ENCODE results near the gene SP7. TPM values are rescaled to one million over a fixed set of nuclear protein-coding genes. Genes with fewer than 3 reads are reported as not detected.
"Not testable (repeated sequence)": the region's sequence is repeated elsewhere in the genome, so short reads cannot be mapped to it uniquely, and the experiment has no call there.

SP7 gene
- polyA plus RNA-seq (2012; ENCODE audit: missing spikeins): not detected

DNA sequence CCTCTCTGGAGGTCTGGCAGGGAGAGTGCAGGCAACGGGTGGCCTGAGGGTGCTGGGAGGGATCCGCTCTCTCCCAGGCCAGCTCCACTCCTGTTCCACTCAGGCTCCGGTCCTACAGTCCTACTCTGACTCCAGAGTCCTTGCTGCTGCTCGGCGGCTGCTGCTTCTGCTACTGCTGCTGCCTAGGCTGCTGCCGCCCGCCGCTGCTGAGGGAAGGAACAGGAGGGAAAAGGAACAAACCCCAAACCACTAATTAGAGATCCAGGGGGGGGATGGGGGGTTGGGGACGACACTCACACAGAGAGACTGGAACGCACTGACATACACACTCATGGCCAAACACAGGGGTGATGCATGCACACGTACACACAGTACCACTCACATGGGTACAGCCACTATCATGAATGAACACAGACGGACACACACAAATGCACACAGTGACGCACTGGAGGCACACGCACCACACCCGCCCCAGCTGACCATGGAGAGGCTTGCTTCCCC, at the start of gene SP7:
SP7 (minus strand) TSS at position 174 of the 501 bp plus-strand sequence. CDS start 708 bp downstream, outside the sequence.
- DNase-seq (ENCODE audit: insufficient read length) (no peak), FAIRE-seq (no peak)
- TF ChIP-seq POLR2A (IDR thresholded peaks at IDR 0.05; ENCODE audit: low read depth, low read length): no peak
- no peak for TF ChIP-seq TAF1 (IDR thresholded peaks at IDR 0.05; ENCODE audit: borderline replicate concordance, low read depth, low read length)
- TF ChIP-seq POLR2AphosphoS5 (IDR thresholded peaks at IDR 0.05; ENCODE audit: low read depth, low read length): no peak

DNA sequence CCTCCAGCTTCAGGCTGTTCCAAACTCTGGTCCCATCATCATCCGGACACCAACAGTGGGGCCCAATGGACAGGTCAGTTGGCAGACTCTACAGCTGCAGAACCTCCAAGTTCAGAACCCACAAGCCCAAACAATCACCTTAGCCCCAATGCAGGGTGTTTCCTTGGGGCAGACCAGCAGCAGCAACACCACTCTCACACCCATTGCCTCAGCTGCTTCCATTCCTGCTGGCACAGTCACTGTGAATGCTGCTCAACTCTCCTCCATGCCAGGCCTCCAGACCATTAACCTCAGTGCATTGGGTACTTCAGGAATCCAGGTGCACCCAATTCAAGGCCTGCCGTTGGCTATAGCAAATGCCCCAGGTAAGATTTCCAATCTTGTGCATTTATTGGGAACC, 47.1 kb upstream of the SP7 start:
- TF ChIP-seq POLR2AphosphoS5 (IDR thresholded peaks at IDR 0.05; ENCODE audit: low read depth, low read length): no peak
- TF ChIP-seq POLR2A (IDR thresholded peaks at IDR 0.05; ENCODE audit: low read depth, low read length): no peak
- no peak for TF ChIP-seq TAF1 (IDR thresholded peaks at IDR 0.05; ENCODE audit: borderline replicate concordance, low read depth, low read length)
- no peak for FAIRE-seq
- DNase-seq (ENCODE audit: insufficient read length): no peak

DNA sequence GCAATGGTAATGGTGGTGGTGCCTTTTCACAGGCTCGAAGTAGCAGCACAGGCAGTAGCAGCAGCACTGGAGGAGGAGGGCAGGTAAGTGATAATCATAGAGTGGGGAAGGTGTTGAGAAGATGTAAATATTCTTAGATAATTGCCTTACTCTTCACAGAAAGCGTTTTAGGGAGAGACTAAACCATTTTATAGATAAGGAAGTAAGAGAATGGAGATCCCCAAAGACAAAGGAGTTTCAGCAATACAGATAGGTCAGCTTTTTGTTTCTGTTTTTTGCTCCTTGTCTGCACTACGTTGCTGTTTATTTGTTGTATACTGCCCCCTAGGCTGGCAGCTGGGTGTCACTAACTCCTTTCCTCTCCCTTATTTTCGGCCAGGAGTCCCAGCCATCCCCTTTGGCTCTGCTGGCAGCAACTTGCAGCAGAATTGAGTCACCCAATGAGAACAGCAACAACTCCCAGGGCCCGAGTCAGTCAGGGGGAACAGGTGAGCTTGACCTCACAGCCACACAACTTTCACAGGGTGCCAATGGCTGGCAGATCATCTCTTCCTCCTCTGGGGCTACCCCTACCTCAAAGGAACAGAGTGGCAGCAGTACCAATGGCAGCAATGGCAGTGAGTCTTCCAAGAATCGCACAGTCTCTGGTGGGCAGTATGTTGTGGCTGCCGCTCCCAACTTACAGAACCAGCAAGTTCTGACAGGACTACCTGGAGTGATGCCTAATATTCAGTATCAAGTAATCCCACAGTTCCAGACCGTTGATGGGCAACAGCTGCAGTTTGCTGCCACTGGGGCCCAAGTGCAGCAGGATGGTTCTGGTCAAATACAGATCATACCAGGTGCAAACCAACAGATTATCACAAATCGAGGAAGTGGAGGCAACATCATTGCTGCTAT, 45.8 kb upstream of the SP7 start:
- DNase-seq (ENCODE audit: insufficient read length) (no peak), FAIRE-seq (no peak)
- TF ChIP-seq POLR2AphosphoS5 (IDR thresholded peaks at IDR 0.05; ENCODE audit: low read depth, low read length) (no peak), POLR2A (IDR thresholded peaks at IDR 0.05; ENCODE audit: low read depth, low read length) (no peak), TAF1 (IDR thresholded peaks at IDR 0.05; ENCODE audit: borderline replicate concordance, low read depth, low read length) (no peak)

DNA sequence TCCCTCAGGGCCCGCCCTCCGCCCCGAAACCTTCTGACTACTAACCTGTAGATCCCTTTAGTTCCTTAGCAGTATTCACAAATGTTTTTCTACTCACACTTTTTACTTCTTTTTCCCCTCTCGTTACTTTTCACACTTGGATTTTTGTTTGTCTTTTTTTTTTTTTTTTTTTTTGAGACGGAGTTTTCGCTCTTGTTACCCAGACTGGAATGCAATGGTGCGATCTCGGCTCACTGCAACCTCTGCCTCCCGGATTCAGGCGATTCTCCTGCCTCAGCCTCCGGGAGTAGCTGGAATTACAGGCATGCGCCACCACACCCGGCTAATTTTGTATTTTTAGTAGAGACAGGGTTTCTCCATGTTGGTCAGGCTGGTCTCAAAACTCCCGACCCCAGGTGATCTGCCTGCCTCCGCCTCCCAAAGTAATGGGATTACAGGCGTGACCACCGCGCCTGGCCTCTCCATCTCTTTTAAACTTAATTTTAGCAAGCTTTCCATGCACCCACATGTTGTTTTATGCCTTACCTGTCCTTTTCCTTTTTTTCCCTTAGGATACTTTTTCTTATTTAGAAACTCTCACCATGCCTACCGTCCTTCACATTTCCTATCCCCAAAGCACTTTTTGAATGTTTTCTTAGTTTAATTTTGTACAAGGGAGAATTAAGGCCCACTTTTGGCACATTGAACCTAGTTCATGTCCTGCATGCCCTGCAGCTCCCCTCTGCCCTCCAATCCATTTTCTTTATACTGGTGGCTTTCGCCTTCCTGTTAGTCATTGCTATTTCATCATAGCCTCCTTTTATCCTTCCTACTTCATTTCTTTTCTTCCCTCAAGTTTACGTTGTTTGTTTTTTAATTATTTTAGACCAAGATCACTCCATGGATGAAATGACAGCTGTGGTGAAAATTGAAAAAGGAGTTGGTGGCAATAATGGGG, 44.9 kb upstream of the SP7 start:
- no peak for DNase-seq (ENCODE audit: insufficient read length)
- FAIRE-seq: no peak
- TF ChIP-seq TAF1 (IDR thresholded peaks at IDR 0.05; ENCODE audit: borderline replicate concordance, low read depth, low read length): no peak
- TF ChIP-seq POLR2AphosphoS5 (IDR thresholded peaks at IDR 0.05; ENCODE audit: low read depth, low read length): no peak
- TF ChIP-seq POLR2A (IDR thresholded peaks at IDR 0.05; ENCODE audit: low read depth, low read length): no peak

DNA sequence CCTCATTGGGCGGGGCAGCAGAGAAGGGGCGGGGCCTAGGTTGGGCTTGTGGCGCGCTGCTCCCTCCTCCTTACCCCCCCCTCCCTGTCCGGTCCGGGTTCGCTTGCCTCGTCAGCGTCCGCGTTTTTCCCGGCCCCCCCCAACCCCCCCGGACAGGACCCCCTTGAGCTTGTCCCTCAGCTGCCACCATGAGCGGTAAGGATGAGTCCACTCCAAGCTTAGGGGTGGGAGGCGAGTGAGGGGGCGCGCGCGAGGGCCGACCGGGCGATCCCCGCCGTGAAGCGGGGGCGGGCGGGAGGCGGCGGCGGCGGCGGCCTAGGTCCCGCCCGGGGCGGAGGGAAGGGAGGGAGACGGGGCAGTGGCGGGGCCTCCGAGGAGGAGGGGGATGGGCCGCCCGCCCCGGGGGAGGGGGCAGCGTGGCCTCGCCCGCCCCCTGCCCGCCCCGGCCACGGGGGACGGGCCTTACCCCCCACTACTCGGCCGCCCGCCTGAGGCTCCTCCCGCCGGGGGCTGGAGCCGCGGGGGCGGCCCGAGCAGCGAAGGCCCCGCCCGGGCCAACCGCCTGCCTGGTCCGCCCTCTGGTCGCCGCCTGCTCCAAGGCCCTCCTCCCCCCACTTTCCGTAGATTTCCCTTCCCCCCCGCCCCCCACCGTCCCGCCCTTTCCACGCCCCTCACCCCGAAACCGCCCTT, 44.1 kb upstream of the SP7 start, which contains the start of gene SP1:
SP1 (plus strand) TSS at position 73 of the 690 bp plus-strand sequence; CDS start at position 189, 116 bp downstream.
- peak; percentile 9 for FAIRE-seq
- peak; percentile 71 for DNase-seq (ENCODE audit: insufficient read length)
- TF ChIP-seq TAF1 (IDR thresholded peaks at IDR 0.05; ENCODE audit: borderline replicate concordance, low read depth, low read length): peak; percentile 35; the same call in 1 of the 2 replicates
- TF ChIP-seq POLR2A (IDR thresholded peaks at IDR 0.05; ENCODE audit: low read depth, low read length): peak; percentile 27; the same call in 1 of the 2 replicates
- no peak for TF ChIP-seq POLR2AphosphoS5 (IDR thresholded peaks at IDR 0.05; ENCODE audit: low read depth, low read length)

DNA sequence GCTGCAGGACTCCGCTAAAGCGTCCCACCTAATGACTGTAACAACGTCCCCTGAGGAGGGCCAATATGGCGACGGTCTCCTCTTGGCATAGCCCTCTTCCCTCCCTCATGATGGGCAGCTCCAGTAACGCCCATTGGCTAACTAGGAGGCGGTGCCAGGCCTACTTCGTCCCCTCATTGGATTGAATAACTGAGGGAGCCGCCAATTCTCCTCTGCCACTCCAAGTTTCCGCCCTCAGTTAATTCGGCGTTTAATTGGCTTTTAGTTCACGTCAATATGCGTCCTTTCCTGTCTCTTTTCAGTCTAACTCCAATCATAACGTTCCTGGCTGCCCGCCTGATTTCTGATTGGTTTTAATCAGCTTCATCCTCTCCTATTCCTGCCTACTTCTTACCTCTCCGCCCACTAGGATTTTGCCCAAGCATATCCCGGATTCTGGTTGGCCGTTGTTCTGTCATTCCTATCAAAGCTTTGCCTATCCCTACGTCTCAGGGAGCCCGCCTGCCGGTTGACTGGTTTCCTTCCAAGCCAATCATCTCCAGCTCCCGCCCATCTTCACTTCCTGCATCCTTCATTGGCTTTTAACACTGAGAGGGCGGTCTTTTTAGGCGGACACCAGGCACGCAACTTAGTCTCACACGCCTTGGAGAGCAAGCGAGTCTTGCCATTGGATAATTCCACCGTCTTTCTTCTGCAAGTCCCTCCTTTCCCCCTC, 43.4 kb upstream of the SP7 start:
- DNase-seq (ENCODE audit: insufficient read length) (peak; percentile 73), FAIRE-seq (peak; percentile 97)
- peak; percentile 98 for TF ChIP-seq POLR2AphosphoS5 (IDR thresholded peaks at IDR 0.05; ENCODE audit: low read depth, low read length)
- 0 out of 2 replicates have a peak, but pooled peaks have one; percentile 64 for TF ChIP-seq TAF1 (IDR thresholded peaks at IDR 0.05; ENCODE audit: borderline replicate concordance, low read depth, low read length)
- peak; percentile 97 for TF ChIP-seq POLR2A (IDR thresholded peaks at IDR 0.05; ENCODE audit: low read depth, low read length)

DNA sequence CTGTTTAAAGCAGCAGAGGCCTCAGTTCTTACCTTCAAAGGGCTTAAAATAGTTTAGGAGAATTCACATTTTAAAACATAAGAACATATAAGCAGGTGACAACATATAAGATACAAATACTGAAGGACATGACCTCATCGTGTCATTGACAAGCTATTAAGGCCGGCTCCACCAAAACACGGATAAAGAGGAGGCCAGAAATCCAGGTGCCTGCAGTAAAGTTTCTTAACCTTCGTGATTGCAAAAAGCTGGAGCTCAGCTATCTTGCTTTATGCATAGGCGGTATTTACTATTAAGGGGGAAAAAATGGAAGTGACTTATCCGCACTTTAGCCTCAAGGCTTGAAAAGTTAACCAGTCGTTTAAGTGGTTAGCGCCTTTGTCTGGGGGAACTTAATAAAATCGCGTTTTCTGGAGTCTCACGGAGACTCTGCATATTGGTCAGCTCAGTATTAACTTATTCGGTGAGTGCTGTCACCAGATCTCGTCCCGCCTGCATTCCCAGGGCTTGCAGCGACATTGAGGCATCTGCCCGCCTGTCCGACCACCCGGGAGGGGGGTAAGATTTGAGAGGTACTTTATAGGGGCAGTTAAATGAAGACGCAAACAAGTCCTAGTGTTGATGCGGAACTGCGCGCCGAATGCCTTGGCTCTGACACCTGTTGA, 42.7 kb upstream of the SP7 start:
- DNase-seq (ENCODE audit: insufficient read length) (no peak), FAIRE-seq (no peak)
- TF ChIP-seq TAF1 (IDR thresholded peaks at IDR 0.05; ENCODE audit: borderline replicate concordance, low read depth, low read length): no peak; the same call in 1 of the 2 replicates
- TF ChIP-seq POLR2A (IDR thresholded peaks at IDR 0.05; ENCODE audit: low read depth, low read length): no peak
- TF ChIP-seq POLR2AphosphoS5 (IDR thresholded peaks at IDR 0.05; ENCODE audit: low read depth, low read length): no peak

DNA sequence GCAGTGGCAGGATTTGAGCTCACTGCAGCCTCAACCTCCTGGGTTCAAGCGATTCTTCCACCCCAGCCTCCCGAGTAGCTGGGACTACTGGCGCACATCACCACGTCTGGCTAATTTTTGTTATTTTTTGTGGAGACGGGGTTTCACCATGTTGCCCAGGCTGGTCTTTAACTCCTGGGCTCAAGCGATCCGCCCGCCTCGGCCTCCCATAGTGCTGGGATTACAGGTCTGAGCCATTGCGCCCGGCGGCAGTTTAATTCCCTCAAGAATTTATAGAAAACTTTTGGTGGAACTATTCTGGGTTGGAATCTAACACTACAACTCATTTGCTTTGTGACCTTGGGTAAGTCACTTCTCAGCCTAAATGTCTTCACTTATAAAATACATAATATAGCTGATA, 42.1 kb upstream of the SP7 start:
- no peak for TF ChIP-seq TAF1 (IDR thresholded peaks at IDR 0.05; ENCODE audit: borderline replicate concordance, low read depth, low read length)
- TF ChIP-seq POLR2A (IDR thresholded peaks at IDR 0.05; ENCODE audit: low read depth, low read length): no peak
- no peak for TF ChIP-seq POLR2AphosphoS5 (IDR thresholded peaks at IDR 0.05; ENCODE audit: low read depth, low read length)
- FAIRE-seq: no peak

DNA sequence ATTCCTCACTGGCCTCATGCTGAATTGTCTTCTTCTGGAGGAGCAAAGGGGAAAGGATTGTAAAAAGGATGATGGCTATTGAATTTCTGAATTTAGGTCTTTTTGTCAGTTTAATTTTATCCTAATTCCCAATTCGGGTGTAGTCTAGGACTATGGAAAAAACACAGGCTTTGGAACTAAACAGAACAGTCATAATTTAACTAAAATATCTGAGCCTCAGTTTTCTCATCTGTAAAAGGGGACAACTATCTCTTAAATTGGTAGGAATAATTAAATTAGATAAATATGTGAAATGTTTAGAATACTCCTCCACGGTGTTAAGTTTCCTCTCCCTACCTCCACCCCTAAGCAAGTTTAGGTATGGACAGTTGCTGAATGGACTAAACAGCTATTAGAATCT, 40.6 kb upstream of the SP7 start:
- no peak for FAIRE-seq
- no peak for TF ChIP-seq POLR2A (IDR thresholded peaks at IDR 0.05; ENCODE audit: low read depth, low read length)
- TF ChIP-seq TAF1 (IDR thresholded peaks at IDR 0.05; ENCODE audit: borderline replicate concordance, low read depth, low read length): no peak
- TF ChIP-seq POLR2AphosphoS5 (IDR thresholded peaks at IDR 0.05; ENCODE audit: low read depth, low read length): no peak

More for the DNA sequence above, 42.1 kb upstream of the SP7 start:
- DNase-seq (ENCODE audit: insufficient read length): no peak

DNA sequence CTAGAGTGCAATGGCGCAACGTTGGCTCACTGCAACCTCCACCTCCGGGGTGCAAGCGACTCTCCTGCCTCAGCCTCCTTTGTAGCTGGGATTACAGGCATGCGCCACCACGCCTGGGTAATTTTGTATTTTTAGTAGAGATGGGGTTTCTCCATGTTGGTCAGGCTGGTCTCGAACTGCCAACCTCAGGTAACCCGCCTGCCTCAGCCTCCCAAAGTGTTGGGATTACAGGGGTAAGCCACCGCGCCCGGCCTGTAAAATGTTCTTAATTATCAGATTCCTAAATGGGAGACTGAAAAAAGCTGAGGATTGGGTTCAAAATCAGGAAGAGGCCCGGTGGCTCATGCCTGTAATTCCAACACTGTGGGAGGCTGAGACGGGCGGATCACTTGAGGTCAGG, 38.1 kb upstream of the SP7 start:
- not testable (repeated sequence) for DNase-seq (ENCODE audit: insufficient read length); FAIRE-seq

More for the DNA sequence above, 40.6 kb upstream of the SP7 start:
- DNase-seq (ENCODE audit: insufficient read length): no peak

DNA sequence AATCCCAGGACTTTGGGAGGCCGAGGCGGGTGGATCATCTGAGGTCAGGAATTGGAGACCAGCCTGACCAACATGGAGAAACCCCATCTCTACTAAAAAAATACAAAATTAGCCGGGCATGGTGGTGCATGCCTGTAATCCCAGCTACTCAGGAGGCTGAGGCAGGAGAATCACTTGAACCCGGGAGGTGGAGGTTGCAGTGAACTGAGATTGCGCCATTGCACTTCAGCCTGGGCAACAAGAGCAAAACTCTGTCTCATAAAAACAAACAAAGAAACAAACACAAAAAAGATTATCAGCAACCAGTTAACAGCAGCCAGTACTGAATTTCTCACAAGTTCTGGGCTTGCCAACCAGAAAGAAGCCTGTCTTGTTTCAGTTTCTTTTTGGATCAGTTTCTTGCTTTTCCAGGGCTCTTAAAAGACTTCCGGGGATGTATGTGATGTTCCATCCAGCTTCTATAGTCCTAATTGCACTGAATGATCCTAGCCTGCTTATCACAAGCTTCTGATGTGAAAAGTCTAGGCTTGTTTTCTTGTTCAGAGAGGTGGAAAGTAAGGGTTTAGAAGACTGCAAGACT, 37.5 kb upstream of the SP7 start:
- FAIRE-seq; DNase-seq (ENCODE audit: insufficient read length): not testable (repeated sequence)

Data from GM12892 (cell line).